ENCODE measurements around the gene OR9K2.
"Not testable (repeated sequence)": the region's sequence is repeated elsewhere in the genome, so short reads cannot be mapped to it uniquely, and the experiment has no call there.

Gene OR9K2

DNA sequence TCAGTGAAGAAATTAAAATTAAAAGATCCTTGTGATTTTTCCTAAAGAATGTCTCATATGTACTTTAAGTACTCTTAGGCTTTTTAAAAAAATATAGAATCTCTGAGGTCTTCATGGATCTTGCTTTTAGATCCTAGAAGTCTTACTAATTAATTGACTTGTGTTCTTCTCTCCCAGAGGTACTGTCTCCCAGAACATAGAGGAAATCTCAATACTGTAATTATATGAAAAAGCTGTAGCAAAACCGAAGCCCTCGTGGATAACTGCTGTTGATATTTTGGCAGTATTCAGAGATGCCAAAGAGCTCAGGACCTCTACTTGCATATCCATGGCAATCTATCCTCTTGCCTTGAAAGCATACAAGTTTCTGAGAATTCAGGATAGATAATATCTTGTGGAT, at the start of gene OR9K2:
Gene OR9K2, plus strand, starts transcription at position 301 of the 400 bp plus-strand sequence. CDS start 3,429 bp downstream, outside the sequence.
- no peak for DNase-seq

GRCh38 chr12:55092579-55092978, 33.6 kb upstream of the OR9K2 start:
- DNase-seq, result no peak

- no peak for DNase-seq
Measured at GRCh38 chr12:55112378-55112875, 13.8 kb upstream of the OR9K2 start.

GRCh38 chr12:55116152-55116551, 10.1 kb upstream of the OR9K2 start:
- DNase-seq, result no peak

DNA sequence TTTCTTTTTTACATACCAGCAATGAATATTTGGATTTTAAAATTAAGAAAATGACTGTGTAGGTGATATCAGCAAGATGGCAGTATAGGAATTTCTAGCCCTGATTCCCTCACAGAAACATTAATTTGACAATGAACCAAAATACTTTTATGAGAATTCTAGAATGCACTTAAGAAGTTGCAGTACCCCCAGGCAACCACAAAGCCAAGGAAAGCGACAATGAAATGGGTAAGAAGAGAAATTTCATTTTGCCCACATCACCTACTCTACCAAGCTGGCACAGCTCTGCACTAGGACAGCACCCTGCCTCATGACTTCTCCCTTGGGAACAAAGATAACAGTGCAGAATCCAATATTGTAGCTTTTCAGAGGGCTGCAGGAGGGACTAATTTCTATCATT, 6.6 kb downstream of the OR9K2 start:
- DNase-seq, result no peak

DNA sequence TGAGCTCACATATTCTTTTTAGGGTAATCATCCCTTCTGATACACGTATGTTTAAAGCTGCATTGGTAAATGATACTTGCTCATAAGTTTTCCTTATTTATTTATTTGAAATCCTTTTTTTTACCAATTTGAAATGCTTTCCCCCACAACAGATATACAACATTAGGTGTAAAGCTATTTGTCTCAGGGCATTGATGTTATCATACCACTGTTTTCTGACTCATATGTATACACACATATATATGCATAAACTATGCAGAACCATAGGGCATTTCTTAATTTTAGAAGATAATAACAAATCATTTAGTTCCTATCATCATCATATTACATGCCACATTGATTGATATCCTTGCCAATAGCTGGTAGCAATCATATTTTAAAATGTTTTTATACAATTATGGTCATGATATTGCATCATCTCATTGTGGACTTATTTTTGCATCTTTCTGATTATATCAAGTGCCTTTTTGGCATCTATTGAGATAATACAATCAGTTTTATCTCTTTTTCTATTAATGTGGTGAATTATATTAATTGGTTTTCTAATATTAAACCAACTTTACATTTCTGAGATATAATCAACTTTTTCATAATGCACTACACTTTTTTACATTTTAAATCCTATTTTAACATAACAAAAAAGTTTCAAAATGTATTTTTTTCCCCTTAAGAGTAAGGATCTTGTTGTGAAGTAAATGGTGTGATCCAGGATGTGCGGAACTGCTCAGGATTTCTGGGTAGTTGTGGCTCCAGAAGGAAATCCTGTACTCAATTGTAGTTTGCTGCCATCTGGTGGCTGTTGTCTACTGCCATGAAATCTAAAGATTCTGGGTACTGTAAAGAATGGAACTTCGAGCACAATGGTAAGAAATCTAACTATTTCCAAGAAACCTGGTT, 16.7 kb downstream of the OR9K2 start:
- peak; percentile 83 for DNase-seq

- DNase-seq, result no peak
Measured at GRCh38 chr12:55143566-55143870, 17.3 kb downstream of the OR9K2 start.

DNA sequence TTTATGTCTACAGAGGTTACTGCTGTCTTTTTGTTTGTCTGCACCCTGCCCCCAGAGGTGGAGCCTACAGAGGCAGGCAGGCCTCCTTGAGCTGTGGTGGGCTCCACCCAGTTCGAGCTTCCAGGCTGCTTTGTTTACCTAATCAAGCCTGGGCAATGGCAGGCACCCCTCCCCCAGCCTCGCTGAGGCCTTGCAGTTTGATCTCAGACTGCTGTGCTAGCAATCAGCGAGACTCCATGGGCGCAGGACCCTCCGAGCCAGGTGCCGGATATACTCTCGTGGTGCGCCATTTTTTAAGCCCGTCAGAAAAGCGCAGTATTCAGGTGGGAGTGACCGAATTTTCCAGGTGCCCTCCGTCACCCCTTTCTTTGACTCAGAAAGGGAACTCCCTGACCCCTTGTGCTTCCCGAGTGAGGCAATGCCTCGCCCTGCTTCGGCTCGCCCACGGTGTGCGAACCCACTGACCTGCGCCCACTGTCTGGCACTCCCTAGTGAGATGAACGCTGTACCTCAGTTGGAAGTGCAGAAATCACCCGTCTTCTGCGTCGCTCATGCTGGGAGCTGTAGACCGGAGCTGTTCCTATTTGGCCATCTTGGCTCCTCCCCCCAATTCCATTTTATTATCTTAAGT, 40.9 kb downstream of the OR9K2 start:
- DNase-seq, result not testable (repeated sequence)

- DNase-seq, result no peak
Measured at GRCh38 chr12:55171445-55171844, 45.2 kb downstream of the OR9K2 start.

DNA sequence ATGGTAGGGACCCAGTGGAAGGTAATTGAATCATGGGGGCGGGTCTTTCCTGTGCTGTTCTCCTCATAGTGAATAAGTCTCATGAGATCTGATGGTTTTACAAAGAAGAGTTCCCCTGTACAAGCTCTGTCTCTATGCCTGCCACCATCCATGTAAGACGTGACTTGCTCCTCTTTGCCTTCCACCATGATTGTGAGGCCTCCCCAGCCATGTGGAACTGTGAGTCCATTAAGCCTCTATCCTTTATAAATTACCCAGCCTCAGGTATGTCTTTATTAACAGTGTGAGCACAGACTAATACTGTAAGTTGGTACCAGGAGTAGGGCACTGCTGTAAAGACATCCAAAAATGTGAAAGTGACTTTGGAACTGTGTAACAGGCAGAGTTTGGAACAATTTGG, 45.6 kb downstream of the OR9K2 start:
- not testable (repeated sequence) for DNase-seq

GRCh38 chr12:55172686-55173085, 46.5 kb downstream of the OR9K2 start:
- DNase-seq, result no peak

DNA sequence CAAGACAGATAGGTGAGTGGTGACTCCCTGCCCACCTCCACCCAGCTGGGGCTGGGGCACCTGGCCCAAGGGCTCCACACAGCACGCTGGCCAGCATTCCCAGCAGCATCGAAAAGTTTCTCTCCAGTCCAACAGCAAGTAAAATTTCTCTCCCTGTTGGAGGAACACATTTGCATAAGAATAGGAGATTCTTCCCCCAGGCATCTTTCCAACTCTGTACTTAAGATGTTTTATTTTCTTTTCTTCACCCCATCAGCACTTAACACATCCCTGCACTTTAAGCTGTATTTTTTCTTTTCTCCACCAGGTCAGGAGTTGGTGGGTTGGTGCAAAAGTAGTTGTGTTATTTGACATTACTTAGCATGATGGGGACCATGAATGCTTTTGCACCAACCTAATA, 47.2 kb downstream of the OR9K2 start:
- DNase-seq, result no peak

All from OCI-M1 (cell line).